SH-SY5Y (cell line): ENCODE results near the gene CELSR3.

Experiments used
- GATA2 ChIP-seq: IDR thresholded peaks from 2 replicates; pipeline ENCODE4 v1.6.1; 2011; ENCODE audit warnings: mild to moderate bottlenecking, low read depth, low read length
- GATA3 ChIP-seq: IDR thresholded peaks from 2 replicates; pipeline ENCODE4 v1.6.1; 2011; ENCODE audit warnings: low read depth, mild to moderate bottlenecking, low read length, moderate library complexity

The CELSR3 gene

GRCh38 chr3:48596676-48597407, 65.8 kb downstream of the CELSR3 start:
- TF ChIP-seq GATA3 (no peak), GATA2 (no peak)

GRCh38 chr3:48596157-48596556, 66.5 kb downstream of the CELSR3 start:
- TF ChIP-seq GATA2 (no peak), GATA3 (no peak)

GRCh38 chr3:48595526-48596121, 67.1 kb downstream of the CELSR3 start:
- no peak for TF ChIP-seq GATA3
- TF ChIP-seq GATA2, result no peak

- no peak for TF ChIP-seq GATA2
- TF ChIP-seq GATA3, result no peak
These were observed 67.6 kb downstream of the CELSR3 start, which contains the start of gene COL7A1 for GRCh38 chr3:48595075-48595525. Gene COL7A1, minus strand, starts transcription at chr3:48595329. Its CDS starts 170 bp downstream, at chr3:48595159.

- TF ChIP-seq GATA2 (no peak), GATA3 (no peak)
These were observed 68.2 kb downstream of the CELSR3 start for GRCh38 chr3:48594417-48595049.

GRCh38 chr3:48593337-48593736, 69.3 kb downstream of the CELSR3 start:
- no peak for TF ChIP-seq GATA3
- TF ChIP-seq GATA2, result no peak

- TF ChIP-seq GATA3, result no peak
- TF ChIP-seq GATA2, result no peak
These were observed 70.1 kb downstream of the CELSR3 start for GRCh38 chr3:48592519-48593087.

- TF ChIP-seq GATA2 (no peak), GATA3 (no peak)
These were observed 70.7 kb downstream of the CELSR3 start for GRCh38 chr3:48591886-48592518.

GRCh38 chr3:48591436-48591835, 71.2 kb downstream of the CELSR3 start:
- TF ChIP-seq GATA3 (no peak), GATA2 (no peak)

- TF ChIP-seq GATA2, result no peak
- TF ChIP-seq GATA3, result no peak
These were observed 74.5 kb downstream of the CELSR3 start for GRCh38 chr3:48588230-48588629.

- no peak for TF ChIP-seq GATA2
- no peak for TF ChIP-seq GATA3
These were observed 75.0 kb downstream of the CELSR3 start for GRCh38 chr3:48587686-48588085.
